Measurements from ENCODE around the gene RBM15.

The RBM15 gene

GRCh38 chr1:110375490-110375889 is 36.3 kb downstream of the RBM15 start:
- Histone ChIP-seq H3K27me3 (ENCODE audit: control insufficient read depth, insufficient read depth, low read length, poor library complexity, severe bottlenecking) (no peaks in the 10 kb centered on the region), H3K36me3 (ENCODE audit: control insufficient read depth, insufficient read depth, low read length) (peaks cover 19% of the 10 kb centered on the region), H3K9me3 (ENCODE audit: control insufficient read depth, low read length) (no peaks in the 10 kb centered on the region), H3K4me1 (ENCODE audit: control insufficient read depth, insufficient read depth, low read length) (no peaks in the 10 kb centered on the region), H3K4me3 (ENCODE audit: insufficient read depth, low read depth, low read length) (no peak overlapping the region), H3K27ac (ENCODE audit: insufficient read depth, low read depth, low read length, poor library complexity, severe bottlenecking) (no peak overlapping the region)
- 88 to 100% methylated on average over 1 of the region's 1 CpG for WGBS, 2 experiments

GRCh38 chr1:110380672-110381283 is 41.6 kb downstream of the RBM15 start:
- WGBS, 2 experiments: 93 to 97% methylated on average over 10 of the region's 10 CpGs
- H3K27me3 ChIP-seq (ENCODE audit: control insufficient read depth, insufficient read depth, low read length, poor library complexity, severe bottlenecking): no peaks in the 10 kb centered on the region
- H3K36me3 ChIP-seq (ENCODE audit: control insufficient read depth, insufficient read depth, low read length): peaks cover 7% of the 10 kb centered on the region
- no peaks in the 10 kb centered on the region for H3K9me3 ChIP-seq (ENCODE audit: control insufficient read depth, low read length)
- no peak overlapping the region for H3K27ac ChIP-seq (ENCODE audit: insufficient read depth, low read depth, low read length, poor library complexity, severe bottlenecking)
- H3K4me1 ChIP-seq (ENCODE audit: control insufficient read depth, insufficient read depth, low read length): no peaks in the 10 kb centered on the region
- H3K4me3 ChIP-seq (ENCODE audit: insufficient read depth, low read depth, low read length): no peak overlapping the region

GRCh38 chr1:110383251-110383990 is 44.2 kb downstream of the RBM15 start:
- Histone ChIP-seq H3K4me3 (ENCODE audit: insufficient read depth, low read depth, low read length) (no peak overlapping the region), H3K27me3 (ENCODE audit: control insufficient read depth, insufficient read depth, low read length, poor library complexity, severe bottlenecking) (no peaks in the 10 kb centered on the region), H3K9me3 (ENCODE audit: control insufficient read depth, low read length) (no peaks in the 10 kb centered on the region), H3K36me3 (ENCODE audit: control insufficient read depth, insufficient read depth, low read length) (peaks cover 4% of the 10 kb centered on the region), H3K27ac (ENCODE audit: insufficient read depth, low read depth, low read length, poor library complexity, severe bottlenecking) (no peak overlapping the region), H3K4me1 (ENCODE audit: control insufficient read depth, insufficient read depth, low read length) (no peaks in the 10 kb centered on the region)
- WGBS, 2 experiments: 97 to 99% methylated on average over 4 of the region's 5 CpGs

GRCh38 chr1:110384581-110385321 is 45.6 kb downstream of the RBM15 start:
- Histone ChIP-seq H3K27me3 (ENCODE audit: control insufficient read depth, insufficient read depth, low read length, poor library complexity, severe bottlenecking) (no peaks in the 10 kb centered on the region), H3K36me3 (ENCODE audit: control insufficient read depth, insufficient read depth, low read length) (no peaks in the 10 kb centered on the region), H3K27ac (ENCODE audit: insufficient read depth, low read depth, low read length, poor library complexity, severe bottlenecking) (no peak overlapping the region), H3K9me3 (ENCODE audit: control insufficient read depth, low read length) (no peaks in the 10 kb centered on the region), H3K4me3 (ENCODE audit: insufficient read depth, low read depth, low read length) (no peak overlapping the region), H3K4me1 (ENCODE audit: control insufficient read depth, insufficient read depth, low read length) (no peaks in the 10 kb centered on the region)
- WGBS, 2 experiments: 94 to 96% methylated on average over 19 of the region's 19 CpGs

GRCh38 chr1:110385369-110385768 is 46.2 kb downstream of the RBM15 start:
- peaks cover 2% of the 10 kb centered on the region for H3K4me1 ChIP-seq (ENCODE audit: control insufficient read depth, insufficient read depth, low read length)
- H3K36me3 ChIP-seq (ENCODE audit: control insufficient read depth, insufficient read depth, low read length): no peaks in the 10 kb centered on the region
- WGBS, 2 experiments: no CpG with 5 or more reads among the region's 1 CpG

GRCh38 chr1:110387048-110387754 is 48.0 kb downstream of the RBM15 start:
- no peaks in the 10 kb centered on the region for H3K27me3 ChIP-seq (ENCODE audit: control insufficient read depth, insufficient read depth, low read length, poor library complexity, severe bottlenecking)
- 100% methylated on average over 1 of the region's 1 CpG for WGBS, 2 experiments
- H3K27ac ChIP-seq (ENCODE audit: insufficient read depth, low read depth, low read length, poor library complexity, severe bottlenecking): no peak overlapping the region
- no peak overlapping the region for H3K4me3 ChIP-seq (ENCODE audit: insufficient read depth, low read depth, low read length)
- H3K36me3 ChIP-seq (ENCODE audit: control insufficient read depth, insufficient read depth, low read length): no peaks in the 10 kb centered on the region
- peaks cover 8% of the 10 kb centered on the region for H3K4me1 ChIP-seq (ENCODE audit: control insufficient read depth, insufficient read depth, low read length)
- no peaks in the 10 kb centered on the region for H3K9me3 ChIP-seq (ENCODE audit: control insufficient read depth, low read length)

More at GRCh38 chr1:110385369-110385768, 46.2 kb downstream of the RBM15 start:
- no peaks in the 10 kb centered on the region for H3K9me3 ChIP-seq (ENCODE audit: control insufficient read depth, low read length)
- no peak overlapping the region for H3K4me3 ChIP-seq (ENCODE audit: insufficient read depth, low read depth, low read length)
- H3K27ac ChIP-seq (ENCODE audit: insufficient read depth, low read depth, low read length, poor library complexity, severe bottlenecking): no peak overlapping the region
- no peaks in the 10 kb centered on the region for H3K27me3 ChIP-seq (ENCODE audit: control insufficient read depth, insufficient read depth, low read length, poor library complexity, severe bottlenecking)

- H3K4me1 ChIP-seq (ENCODE audit: control insufficient read depth, insufficient read depth, low read length): peaks cover 8% of the 10 kb centered on the region
- no peaks in the 10 kb centered on the region for H3K9me3 ChIP-seq (ENCODE audit: control insufficient read depth, low read length)
- H3K27me3 ChIP-seq (ENCODE audit: control insufficient read depth, insufficient read depth, low read length, poor library complexity, severe bottlenecking): no peaks in the 10 kb centered on the region
- peak overlapping the region; percentile 67 for H3K27ac ChIP-seq (ENCODE audit: insufficient read depth, low read depth, low read length, poor library complexity, severe bottlenecking)
- H3K36me3 ChIP-seq (ENCODE audit: control insufficient read depth, insufficient read depth, low read length): no peaks in the 10 kb centered on the region
- H3K4me3 ChIP-seq (ENCODE audit: insufficient read depth, low read depth, low read length): no peak overlapping the region
- WGBS, 2 experiments: 78 to 84% methylated on average over 6 of the region's 6 CpGs
Measured at GRCh38 chr1:110390096-110390495, 50.9 kb downstream of the RBM15 start.

- H3K4me3 ChIP-seq (ENCODE audit: insufficient read depth, low read depth, low read length): no peak within 1 kb of the TSS
- H3K27ac ChIP-seq (ENCODE audit: insufficient read depth, low read depth, low read length, poor library complexity, severe bottlenecking): peak within 1 kb of the TSS; percentile 67
- peaks cover 8% of the 10 kb centered on the region for H3K4me1 ChIP-seq (ENCODE audit: control insufficient read depth, insufficient read depth, low read length)
- H3K27me3 ChIP-seq (ENCODE audit: control insufficient read depth, insufficient read depth, low read length, poor library complexity, severe bottlenecking): no peaks in the 10 kb centered on the region
- 37 to 47% methylated on average over 8 of the region's 8 CpGs for WGBS, 2 experiments
- H3K36me3 ChIP-seq (ENCODE audit: control insufficient read depth, insufficient read depth, low read length): no peaks in the 10 kb centered on the region
- no peaks in the 10 kb centered on the region for H3K9me3 ChIP-seq (ENCODE audit: control insufficient read depth, low read length)
Measured at GRCh38 chr1:110390692-110391245, 51.6 kb downstream of the RBM15 start, which contains the start of gene SLC16A4. Gene SLC16A4 (minus strand): TSS chr1:110391026. CDS start chr1:110389323, 1,703 bp downstream.

- H3K27ac ChIP-seq (ENCODE audit: insufficient read depth, low read depth, low read length, poor library complexity, severe bottlenecking): no peak overlapping the region
- H3K36me3 ChIP-seq (ENCODE audit: control insufficient read depth, insufficient read depth, low read length): no peaks in the 10 kb centered on the region
Measured at GRCh38 chr1:110393286-110393685, 54.1 kb downstream of the RBM15 start.

More at GRCh38 chr1:110393286-110393685, 54.1 kb downstream of the RBM15 start:
- Histone ChIP-seq H3K4me1 (ENCODE audit: control insufficient read depth, insufficient read depth, low read length) (peaks cover 8% of the 10 kb centered on the region), H3K9me3 (ENCODE audit: control insufficient read depth, low read length) (no peaks in the 10 kb centered on the region), H3K4me3 (ENCODE audit: insufficient read depth, low read depth, low read length) (no peak overlapping the region), H3K27me3 (ENCODE audit: control insufficient read depth, insufficient read depth, low read length, poor library complexity, severe bottlenecking) (no peaks in the 10 kb centered on the region)
- WGBS, 2 experiments: 89 to 92% methylated on average over 2 of the region's 2 CpGs

Data from ectodermal cell (in vitro differentiated cells).